GM18858 (cell line): ENCODE measurements around the gene CCDC61.

ENCODE experiments used
- ATAC-seq: cut with Tn5 transposase; IDR thresholded peaks from one replicate; pipeline ENCODE4 v1.9.1; 2021; ENCODE audit not compliant: unreplicated experiment

CCDC61 gene

GRCh38 chr19:46015687-46016425, 20.6 kb downstream of the CCDC61 start:
- ATAC-seq: no peak

DNA sequence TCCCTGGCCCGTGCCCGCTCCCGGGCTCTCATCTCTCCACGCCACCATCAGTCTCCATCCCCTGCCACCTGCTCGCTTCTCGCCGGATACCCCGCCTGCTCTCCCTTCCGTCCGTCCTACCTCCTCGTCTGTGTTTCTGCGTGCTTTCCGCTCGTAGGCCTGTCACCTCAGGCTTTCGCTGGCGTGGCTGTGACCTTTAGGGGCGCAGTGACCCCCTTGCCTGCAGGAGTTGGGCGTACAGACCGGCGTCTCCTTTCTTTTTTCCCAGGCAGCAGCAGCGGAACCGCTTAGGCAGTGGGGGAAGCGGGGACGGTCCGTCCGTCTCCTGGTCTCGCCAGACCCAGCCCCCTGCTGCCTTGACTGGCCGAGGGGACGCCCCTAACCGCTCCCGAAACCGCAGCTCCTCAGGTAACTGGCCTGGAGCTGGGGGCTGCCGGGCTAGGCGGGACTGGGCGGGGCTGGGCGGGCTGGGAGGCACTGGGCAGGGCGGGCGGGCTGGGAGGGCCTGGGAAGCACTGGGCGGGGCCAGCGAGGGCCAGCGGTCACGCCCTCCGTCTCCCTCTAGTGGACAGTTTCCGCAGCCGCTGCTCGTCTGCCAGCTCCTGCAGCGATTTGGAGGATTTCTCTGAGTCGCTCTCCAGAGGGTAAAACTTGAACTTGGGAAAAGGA, 21.3 kb downstream of the CCDC61 start:
- no peak for ATAC-seq

DNA sequence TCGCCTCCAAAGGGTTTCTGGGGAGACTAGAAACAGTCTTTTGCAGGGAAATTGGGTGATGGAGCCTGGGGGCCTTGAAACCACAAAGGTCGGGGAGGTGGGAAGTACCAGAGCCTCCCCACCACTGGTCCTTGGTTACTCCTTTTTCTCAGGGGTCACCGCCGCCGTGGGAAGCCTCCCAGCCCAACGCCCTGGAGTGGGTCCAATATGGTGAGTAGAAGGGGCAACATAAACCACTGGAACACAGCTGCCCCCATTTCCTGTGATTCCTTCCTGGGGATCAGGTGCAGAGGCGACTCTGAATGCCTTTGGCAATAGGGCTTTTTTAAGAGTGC, 21.8 kb downstream of the CCDC61 start:
- no peak for ATAC-seq

DNA sequence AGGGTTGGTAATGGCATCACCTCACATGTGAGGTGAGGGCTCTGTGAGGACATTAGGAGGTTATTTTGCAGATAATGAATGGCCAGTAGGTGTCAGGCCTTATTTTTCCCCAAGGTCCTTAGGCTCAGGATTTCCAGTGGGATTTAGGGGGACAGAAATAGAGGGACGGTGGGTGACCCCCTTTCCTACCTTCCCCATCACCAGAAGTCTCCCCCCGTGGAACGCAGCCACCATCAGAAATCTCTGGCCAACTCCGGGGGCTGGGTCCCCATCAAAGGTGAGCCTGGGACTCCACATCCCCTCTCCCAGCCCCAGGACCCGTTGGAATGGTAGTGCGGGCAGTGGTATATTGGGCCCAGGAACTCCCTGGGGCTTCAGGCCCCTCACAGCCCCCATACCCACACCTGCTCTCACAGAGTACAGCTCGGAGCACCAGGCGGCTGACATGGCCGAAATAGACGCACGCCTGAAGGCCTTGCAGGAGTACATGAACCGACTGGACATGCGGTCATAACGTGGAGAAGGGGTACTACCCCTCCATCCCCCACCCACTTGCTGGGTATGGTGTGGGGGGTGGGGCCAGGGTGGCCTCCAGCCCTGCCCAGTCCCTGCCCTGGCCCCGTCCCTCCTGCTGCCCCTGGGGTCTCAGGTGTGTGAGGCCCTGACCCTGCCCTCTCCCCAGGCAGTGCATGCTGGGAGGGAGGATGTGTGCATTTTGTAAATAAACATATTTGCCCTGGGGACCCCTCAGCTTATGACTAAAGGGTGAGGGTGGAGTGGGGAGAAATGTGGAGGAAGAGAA, 22.8 kb downstream of the CCDC61 start:
- no peak for ATAC-seq

DNA sequence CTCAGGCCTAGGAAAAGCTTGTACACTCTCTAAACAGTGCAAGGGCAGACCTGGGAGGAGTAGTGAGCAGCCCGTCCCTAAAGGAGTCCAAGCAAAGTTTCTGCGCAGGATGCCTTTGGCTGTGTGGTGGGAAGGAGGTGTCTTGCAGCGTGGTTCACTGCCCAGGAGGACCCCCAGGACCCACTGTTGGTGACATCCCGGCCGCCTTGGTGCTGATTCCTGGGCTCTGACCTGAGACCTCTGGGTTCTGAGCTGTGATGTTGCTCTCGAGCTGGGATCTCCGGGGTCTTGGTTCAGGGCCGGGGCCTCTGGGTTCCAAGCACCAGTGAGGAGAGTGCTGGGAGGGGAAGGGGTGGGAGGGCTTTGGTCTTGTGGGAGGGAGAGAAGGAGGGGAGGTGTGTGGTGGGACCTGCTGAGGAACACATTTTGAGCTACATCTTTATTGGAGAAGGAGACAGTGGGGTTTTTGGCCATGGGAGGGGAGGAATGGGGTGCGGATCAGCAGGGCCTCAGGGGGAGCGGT, 23.5 kb downstream of the CCDC61 start:
- no peak for ATAC-seq

- no peak for ATAC-seq
These were observed 24.0 kb downstream of the CCDC61 start for GRCh38 chr19:46019270-46019669.

- ATAC-seq: no peak
These were observed 25.5 kb downstream of the CCDC61 start for GRCh38 chr19:46020819-46021125.

DNA sequence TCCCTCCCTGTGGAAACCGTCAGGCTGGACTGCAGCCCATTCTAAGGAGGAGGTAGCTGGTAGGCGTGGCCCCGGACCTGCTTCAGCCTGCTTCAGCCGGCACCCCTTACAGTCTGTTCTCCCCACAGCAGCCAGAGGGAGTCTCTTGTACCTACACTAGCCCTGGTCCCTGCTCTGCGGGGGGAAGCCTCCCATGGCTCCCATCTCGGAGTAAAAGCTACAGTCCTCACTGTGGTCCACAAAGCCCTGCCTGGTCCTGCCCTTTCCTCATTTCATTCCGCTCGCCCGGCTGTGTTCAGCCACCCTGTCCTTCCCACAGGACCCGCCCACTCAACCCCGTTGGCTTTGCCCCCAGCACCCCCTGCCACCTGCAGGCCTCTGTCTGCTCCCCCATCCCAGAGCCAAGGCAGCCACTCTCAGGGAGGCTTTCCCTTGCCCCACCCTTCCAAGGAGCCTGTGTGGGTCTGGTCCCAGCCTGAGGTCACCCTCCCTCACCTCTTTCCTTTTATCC, 26.3 kb downstream of the CCDC61 start:
- no peak for ATAC-seq

DNA sequence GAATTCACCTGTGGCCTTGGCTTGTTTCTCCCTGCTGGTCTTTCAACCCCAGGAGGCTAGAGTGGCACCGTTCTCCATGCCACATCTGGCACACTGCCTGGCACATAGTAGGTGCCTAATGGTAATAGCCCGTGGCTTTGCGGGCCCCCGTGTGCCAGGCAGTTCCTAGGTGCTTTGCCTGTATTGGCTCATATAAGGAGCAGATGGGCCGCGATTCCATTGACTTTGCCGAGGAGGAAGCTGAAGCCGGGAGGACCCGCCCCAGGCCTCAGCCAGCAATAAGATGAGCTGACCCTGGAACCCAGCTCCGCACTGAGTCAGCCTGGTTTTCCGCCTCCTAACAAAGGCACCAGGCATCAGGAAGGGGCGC, 26.8 kb downstream of the CCDC61 start:
- no peak for ATAC-seq

DNA sequence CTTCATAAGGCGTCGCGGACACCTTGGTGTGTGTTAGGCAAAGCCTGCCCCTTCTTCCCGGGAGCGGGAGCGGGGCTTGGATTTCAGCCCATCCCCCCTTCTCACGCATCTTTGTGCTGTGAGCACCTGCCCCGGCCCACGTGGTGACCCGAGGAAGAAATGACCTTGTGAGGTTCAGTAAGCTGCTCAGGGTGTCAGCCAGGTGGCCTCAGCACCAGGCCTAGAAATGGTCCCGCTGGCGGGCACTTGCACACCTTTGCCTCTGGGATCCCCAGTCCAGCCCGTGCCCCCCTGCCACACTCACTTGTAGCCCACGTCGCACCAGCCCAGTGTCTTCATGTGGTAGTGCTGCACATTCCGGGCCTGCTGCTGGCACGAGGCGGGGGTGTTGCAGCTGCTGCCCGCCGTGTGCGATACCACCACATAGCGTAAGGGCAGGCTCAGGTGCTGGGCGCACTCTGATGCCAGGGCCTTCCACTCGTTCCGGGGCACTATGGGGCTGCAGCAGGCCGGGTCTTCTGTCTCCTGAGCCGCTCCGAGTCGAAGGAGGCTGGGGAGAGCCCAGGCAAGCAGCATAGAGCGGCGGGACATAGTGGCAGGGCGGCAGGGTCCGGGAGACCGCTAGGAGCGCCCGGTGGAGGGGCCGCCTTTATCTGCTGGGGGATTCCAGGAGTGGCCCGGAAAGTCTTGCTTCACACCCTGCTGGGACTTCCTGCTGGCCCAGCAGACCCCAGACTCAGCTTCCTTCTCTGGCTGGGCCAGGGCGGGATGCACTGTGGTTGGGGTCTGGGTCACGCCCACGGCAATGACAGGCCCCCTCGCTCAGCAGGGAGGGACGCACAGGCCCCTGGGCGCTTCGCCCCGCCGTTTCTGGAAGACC, 27.4 kb downstream of the CCDC61 start, which contains the start of gene PGLYRP1:
PGLYRP1 (minus strand) TSS at position 623 of the 880 bp plus-strand sequence; CDS start at position 591, 32 bp downstream.
- ATAC-seq: no peak

- no peak for ATAC-seq
These were observed 28.1 kb downstream of the CCDC61 start for GRCh38 chr19:46023311-46023779.

- ATAC-seq: no peak
These were observed 30.6 kb downstream of the CCDC61 start for GRCh38 chr19:46025835-46026234.

DNA sequence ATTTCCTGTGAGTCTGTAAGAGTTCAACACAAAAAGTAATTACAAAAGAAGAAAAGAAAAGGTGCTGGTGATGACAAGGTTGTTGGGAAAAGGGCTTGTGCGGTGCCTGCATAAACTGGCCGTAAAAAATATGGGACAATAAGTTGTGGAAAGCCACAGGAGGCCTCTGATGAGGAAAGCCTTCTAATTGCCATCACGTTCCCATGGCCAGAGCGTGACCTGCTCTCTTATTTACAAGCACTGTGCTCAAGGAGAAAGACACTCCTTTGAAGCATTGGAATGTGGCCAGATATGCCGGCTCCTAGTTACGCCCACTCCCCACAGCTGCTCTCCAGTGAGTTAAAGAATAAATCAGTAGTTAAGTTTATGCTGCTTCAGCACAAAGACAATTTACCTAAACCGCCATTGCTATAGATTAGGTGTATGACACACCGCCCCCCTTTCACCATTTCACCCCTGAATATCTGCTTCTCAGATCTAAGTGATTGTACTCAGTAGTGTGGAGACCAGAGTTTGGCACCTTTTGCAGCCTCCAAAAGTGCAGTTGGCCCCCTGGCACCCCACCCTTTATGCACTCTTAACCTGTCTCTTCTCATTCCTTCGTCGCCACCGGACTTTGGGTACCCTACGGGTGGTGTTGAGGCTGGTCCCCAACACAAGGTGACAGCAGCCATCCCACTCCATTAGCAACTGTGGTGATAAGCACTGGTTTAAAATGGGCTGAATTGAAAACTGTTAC, 35.7 kb downstream of the CCDC61 start:
- ATAC-seq: no peak

GRCh38 chr19:46031781-46032596, 36.7 kb downstream of the CCDC61 start:
- ATAC-seq: no peak

DNA sequence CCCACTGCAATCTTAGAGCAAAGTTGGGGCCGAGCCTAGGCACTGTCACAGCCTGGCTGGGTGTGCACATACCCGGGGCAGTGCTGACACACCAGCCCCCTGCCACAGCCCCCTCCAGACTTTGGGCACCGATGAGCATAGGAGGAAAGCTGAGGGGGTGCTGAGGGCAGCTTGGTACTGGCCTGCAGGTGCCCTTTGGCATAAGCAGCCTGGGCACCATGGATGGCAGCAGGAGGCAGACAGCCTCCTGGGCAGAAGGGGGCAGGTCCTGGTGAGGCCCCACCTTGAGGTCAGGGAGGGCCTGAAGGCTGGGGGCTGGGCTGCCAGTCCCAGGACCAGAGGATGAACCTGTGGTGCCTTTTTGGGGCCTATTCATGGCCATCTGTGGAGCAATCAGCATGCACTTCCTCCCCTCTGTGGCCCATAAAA, 37.3 kb downstream of the CCDC61 start:
- ATAC-seq: no peak

DNA sequence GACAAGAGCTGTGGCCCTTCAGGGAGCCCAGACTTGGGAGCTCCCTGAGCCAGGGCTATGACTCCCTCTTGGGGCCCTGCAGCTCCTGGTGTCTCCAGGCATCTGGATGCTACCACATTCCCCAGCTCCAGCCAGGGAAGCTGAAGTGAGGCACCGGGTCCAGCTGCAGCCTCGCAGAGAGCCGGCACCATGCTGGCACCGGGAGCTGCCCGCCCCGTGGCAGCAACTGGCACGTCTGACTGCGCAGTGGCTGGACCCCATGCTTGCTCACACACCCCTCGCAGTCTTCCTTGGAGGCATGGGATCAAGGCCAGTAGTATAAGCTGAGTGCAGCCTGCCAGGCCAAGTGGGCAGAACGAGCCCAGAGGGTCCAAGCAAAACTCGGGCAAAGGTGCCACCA, 38.1 kb downstream of the CCDC61 start:
- ATAC-seq: no peak

- ATAC-seq: no peak
These were observed 40.3 kb downstream of the CCDC61 start for GRCh38 chr19:46035546-46035945.

DNA sequence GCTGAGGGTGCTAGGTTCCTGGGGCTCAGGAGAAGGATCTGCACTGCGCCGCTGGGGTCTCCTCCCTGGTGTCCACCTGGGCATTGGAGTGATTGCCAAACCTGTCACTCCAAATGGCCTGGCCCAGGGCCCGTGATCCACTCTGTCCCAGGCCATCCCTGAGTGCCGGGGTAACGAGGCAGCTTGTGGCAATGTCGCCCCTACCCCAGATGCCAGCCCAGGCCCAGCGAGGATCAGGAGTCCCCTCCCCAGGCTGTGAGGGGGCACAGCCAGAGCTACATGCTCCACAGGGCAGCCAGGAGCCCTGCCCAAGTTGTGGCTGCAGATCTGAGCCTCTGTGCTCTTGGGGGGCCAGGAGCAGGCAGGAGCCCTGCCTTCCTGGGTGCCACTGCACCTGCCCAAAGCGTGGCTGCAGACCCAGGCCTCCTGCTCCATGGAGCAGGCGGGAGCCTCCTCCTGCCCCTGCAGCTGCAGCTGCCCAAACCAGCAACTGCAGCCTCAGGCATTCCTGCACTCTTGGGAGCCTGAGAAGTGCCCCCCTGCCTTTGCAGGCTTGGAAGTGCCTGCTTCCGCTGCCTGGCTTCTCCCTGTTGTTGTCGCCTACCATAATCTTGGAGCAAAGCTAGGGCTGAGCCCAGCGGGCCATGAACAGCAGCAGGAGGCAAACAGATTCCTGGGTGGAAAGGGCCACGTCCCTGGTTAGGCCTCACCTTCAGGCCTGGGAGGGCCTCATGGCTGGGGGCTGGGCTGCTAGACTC, 40.9 kb downstream of the CCDC61 start:
- no peak for ATAC-seq
